ENCODE data around the gene TADA2B.

Gene TADA2B, protein sequence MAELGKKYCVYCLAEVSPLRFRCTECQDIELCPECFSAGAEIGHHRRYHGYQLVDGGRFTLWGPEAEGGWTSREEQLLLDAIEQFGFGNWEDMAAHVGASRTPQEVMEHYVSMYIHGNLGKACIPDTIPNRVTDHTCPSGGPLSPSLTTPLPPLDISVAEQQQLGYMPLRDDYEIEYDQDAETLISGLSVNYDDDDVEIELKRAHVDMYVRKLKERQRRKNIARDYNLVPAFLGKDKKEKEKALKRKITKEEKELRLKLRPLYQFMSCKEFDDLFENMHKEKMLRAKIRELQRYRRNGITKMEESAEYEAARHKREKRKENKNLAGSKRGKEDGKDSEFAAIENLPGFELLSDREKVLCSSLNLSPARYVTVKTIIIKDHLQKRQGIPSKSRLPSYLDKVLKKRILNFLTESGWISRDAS

DNA sequence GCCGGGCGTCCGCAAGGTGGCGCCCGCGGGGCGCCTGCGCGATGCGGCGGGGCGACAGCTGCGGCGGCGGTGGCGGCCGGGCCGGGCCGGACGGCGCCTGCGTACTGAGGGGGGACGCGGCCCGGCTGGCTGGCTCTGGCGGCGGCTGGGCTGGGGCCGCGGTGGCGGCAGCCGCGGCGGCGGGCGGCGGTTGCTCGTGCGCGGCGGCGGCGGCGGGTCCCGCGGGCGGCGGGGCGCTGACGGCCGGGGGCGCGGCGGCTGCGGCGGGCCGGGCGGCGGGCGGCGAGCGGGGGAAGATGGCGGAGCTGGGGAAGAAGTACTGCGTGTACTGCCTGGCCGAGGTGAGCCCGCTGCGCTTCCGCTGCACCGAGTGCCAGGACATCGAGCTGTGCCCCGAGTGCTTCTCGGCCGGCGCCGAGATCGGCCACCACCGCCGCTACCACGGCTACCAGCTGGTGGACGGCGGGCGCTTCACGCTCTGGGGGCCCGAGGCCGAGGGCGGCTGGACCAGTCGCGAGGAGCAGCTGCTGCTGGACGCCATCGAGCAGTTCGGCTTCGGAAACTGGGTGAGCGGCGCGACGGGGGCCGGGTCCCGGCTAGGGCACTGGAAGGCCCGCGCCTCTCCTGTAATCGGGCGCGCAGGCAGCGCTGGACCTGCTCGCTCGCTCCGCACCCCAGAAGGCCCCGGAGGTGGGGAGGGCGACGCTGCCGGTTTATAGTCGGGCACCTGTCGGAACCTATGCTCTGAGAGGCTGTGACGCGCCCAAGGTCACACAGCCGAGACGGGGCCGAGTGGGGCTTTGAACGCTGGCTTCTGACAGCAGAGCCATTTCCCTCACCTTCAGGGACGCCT is at the start of gene TADA2B:
Gene TADA2B, plus strand, starts transcription at position 89 of the 853 bp plus-strand sequence. Its CDS starts 208 bp downstream, at position 297.
- peak; percentile 26 for DNase-seq

DNA sequence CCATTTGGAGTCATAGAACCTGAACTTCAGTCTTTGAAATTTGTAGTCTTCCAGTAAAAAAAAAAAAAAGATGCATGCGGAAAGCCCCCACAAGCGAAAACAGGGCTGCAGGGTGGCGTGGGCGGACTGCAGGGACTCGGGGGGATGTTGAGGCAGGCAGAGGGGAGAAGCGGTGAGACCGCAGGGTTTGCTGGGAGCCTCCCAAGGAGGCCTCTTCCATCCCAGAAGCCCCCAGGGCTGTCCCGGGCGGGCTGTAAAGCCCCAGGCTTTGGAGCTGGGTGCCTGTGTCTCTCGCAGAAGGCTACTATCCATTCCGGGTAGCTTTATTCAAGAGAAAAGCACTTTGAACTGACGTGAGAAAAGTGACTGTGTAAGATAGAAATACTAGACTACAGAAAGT is 46.7 kb upstream of the TADA2B start:
- DNase-seq, result no peak

DNA sequence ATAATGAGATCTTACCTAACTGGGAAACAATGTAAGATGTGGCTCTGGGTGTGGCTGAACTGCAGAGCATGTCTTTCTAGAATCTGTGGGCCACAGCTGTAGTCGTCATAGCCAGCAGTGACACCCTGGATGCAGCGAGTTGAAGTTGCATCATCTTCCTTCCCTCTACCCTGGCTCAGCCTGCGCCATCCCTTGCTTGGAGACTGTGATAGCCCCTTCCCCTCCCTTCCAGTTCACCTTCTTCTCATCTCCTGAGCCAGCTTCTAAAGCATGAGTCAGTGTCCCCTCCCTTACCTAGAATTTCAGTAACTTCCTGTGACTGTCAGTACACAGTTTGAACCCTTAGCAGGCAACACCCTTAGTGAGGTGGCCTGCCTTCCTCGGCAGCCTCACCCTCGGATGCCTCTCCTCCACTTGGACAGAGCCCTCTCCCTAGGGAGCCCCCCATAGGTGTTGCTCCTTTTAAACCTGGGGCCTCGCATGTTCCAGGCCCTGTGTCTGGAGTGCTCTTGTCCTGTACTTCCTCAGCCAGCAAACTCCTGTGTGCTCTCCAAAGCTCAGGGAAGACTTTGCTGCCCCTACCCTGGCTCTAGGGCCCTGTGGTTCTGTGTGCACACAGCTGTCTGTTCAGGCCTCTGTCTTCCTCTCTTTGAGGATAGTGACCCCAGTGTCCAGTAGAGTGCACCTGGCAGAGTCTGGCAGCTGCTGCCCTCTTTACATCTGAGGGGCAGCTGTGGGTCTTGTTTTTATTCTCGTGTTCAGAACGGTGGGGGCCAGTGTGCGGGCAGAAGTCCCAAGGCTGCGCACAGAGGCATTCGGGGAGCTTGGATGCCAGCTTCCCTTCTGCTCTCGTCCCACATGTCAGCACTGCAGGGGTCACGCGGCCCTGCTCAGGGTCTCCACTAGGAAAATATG is 43.7 kb upstream of the TADA2B start:
- DNase-seq, result no peak

DNA sequence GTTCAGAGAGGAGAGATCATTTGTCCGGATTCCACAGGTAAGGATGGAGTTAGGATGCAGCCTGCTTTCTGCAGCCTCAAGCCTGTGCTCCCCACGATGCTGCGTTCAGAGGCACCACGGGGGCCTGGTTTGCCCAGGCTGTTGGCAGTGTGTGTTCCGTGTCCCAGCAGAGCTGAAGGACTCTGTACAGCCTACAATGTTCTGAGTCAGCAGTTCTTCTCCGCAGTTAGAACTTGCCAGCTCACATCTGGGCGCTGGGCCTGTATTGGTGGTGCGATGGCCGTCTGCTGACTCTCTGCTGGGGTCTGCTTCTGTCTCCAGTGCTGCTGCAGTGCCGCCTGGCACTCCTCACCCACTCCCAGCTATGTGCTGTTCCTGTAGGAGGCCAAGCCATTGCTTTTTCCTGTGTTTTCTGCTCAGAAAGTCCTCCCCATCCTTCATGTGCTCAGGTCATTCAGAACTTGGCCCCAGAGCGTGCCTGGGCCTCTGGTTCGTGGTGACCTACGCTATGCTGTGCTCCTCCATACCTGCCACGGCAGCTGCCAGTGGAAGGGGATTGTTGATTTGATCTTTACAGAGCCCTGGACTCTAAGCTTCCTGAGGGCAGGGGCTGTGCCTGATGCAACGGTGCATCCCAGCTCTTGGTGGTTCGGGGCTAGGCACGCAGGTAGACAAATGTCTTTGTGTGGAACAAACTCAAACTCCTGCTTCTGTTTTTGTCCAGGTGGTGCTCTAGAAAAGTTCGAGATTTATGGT is 42.6 kb upstream of the TADA2B start:
- no peak for DNase-seq

DNA sequence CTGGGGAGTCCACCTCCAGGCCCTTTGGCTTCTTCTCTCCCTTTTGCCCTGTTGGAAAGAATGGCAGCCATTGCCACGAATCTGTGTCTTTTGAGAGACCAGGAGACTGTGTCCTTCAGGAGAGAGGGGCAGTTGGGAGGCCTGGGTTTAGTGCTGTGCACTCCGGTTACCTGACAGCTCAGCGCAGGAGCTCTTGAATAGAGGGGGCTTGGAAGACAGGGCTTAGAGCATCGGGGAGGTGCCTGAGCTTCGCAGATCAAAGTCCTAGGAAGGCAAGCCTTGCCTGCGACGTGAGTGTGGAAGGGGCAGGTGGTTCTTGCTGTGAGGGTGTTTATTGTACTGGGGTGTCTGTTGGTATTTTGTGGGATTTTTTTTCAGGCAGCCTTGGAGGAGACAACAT is 41.9 kb upstream of the TADA2B start:
- DNase-seq, result no peak

DNA sequence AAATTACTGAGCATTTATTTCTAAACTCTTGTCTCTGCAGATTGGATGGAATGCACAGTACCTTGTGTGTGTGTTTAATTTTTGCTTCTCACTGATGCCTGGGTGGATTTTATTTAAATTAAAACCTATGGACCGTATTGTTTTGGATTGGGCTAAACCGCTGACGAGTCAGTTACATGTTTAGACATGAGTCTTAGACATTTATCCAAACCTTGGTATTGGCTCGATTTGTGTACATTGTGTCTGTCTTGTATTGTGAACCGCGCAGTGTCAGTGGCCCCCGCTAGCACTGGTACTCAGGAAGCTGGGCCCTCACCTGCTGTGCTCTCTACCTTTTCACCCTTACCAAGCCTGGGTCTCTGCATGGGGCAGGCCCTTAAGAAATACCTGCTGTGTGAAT is 40.8 kb upstream of the TADA2B start:
- no peak for DNase-seq

DNA sequence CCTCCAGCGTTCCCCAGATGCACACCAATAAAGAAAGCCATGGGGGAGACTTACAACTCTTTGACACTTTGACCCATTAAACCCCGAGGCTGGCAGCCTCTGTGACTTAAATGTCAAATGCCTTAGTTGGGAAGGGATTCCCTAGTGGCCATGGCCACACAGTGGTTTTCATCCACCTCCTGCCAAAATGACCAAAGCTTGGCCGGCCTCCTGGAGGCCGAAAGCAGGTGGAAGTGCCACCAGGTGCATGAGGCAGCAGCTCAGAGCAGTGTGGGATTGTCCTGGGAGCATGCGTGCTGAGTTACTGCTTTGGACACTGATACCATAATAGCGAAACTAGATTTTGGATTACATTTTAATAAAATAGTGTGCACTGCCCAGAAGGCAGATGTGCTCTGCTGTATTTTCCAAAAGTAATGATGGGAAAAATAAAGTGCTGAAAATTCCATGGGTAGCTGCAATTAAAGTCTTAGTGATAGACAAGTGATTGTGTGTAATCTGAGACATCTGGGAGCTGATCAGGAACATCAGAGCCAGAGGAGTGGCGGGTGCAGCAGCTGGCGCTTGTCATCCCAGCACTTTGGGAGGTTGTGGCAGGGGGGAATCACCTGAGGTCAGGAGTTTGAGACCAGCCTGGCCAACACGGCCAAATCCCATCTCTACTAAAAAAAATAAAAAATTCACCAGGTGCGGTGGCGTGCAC is 39.8 kb upstream of the TADA2B start:
- no peak for DNase-seq

DNA sequence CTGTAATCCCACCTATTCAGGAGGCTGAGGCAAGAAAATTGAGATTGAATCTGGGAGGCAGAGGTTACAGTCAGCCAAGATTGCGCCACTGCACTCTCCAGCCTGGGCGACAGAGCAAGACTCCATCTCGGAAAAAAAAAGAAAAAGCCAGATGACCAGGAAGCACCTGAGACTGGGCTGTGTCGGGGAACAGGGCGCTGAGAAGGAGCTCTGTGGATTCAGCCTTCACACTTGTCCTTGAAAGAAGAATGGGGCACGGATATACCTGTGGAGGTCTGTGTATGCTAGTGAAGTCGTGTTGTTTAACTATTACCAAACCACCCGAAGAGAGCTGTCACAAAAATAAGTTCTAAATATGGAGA is 39.3 kb upstream of the TADA2B start:
- DNase-seq, result no peak

DNA sequence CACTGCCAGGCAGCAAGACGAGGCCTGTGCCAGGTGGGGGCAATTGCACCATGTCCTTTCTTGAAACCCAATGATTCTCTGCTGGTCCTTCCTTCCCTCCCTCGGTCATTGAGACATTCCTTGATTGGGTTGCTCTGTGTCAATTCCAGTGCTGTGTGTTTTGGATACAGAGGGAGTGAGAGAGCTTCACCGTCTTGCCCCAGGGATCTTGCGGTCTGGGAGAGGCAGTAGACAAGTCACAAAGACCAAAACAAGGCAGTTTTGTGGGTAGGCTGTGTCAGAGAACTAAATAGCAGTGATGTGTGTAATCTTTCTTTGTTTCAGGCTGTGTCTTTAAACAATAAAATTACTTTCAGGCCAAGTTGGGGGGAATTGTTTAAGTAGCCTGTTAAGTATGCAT is 38.8 kb upstream of the TADA2B start:
- no peak for DNase-seq

DNA sequence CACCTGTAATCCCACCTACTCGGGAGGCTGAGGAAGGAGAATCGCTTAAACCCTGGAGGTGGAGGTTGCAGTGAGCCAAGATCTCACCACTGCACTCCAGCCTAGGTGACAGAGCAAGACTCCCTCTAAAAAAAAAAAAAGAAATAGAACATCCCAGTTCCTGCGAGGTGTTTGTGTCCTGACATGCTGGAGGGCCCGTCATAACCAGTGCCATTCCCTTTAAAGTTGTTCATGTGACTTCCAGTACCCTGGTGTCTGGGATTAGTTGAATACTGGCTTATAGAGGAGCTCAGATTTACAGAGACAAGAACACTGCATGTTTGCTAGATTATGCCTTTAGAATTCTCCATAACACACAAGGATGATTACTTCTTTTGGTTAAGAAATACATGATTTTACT is 37.6 kb upstream of the TADA2B start:
- DNase-seq, result no peak

DNA sequence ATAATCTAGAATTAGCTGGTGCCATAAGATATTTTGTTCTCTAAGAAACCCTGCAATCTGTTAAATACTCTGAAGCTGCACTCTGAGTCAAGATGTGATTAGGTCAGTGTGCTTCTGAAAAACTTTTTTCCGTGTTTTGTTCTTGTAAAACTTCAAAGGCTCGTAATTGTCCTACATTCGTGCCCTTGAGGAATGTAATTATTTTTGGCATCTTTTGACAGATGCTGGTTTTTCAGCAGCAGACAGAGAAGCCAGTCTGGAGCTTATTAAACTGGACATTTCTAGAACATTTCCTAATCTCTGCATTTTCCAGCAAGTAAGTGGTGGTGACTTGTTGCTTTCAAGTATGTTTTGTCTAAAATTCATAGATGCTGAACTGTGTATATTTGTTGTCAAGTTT is 36.8 kb upstream of the TADA2B start:
- DNase-seq, result no peak

DNA sequence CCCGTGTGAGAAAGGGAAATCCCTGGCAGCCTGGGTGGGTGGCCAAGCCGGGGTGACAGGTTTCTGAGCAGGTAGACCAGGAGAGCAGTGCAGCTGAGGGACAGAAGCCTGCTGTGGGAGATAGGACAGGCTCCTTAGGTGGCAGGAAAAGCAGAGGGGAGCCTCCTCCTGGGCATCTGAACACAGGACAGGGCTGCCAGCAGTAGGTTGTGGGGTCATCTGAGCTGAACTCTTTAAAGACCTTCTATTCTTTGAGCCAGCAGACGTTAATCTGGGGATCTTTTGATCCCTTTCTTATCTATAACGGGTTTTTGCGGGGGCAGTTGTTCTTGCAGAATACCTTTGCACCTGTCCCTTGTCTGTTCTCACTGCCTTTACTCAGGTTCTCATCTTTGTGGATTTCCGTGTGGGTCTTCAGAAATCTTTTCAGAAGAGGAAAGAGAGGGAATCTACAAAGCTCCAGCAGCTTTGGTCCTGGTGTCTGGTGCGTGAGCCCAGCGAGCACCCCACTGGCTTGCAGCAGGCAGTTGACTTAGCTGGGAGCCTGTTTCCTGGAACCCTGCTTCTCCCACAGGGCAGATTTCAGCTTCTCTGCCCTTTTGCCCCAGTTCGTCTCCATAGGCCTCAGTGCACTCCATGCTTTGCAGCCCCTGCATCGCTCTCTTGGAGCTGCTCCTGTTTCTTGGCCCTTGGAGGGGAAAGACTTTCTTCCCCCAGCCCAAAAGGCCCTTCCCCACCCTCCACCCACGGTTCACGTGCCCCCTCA is 35.8 kb upstream of the TADA2B start:
- DNase-seq, result no peak

DNA sequence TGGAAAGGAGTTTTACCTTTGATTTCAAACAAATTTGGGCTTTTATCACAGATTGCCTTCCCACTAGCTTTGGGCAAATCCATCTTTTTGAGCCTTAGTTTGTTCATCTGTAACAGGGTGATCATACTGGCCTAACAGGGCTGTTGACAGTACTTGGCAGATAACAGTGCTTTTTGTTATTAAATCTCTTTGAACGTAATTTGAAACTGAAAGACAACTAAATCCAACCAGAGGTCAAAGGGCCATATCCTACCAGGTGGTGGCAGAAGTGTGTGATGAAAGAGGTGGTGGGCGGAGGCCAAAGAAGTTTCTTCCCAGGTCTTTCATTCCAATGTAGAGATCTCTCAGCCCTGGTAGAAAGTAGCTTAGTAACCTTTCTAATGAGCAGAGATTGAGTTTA is 35.2 kb upstream of the TADA2B start:
- no peak for DNase-seq

DNA sequence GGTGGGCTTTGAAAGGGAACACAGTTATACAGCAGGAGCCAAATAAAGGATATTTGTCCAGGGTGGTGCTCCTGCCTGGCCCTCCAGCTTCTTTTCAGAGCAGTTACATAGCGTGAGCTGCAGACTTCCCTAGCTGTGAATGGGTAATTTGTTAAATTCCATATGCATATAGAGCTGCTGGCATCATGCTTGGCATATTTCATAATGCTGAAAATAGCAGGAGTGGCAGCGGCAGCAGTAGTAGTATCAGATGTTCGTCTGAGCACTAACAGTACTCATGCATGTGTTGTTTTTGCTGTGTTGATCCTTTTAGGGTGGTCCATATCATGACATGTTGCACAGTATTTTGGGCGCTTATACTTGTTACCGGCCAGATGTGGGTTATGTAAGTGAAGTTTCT is 33.6 kb upstream of the TADA2B start:
- DNase-seq, result no peak

DNA sequence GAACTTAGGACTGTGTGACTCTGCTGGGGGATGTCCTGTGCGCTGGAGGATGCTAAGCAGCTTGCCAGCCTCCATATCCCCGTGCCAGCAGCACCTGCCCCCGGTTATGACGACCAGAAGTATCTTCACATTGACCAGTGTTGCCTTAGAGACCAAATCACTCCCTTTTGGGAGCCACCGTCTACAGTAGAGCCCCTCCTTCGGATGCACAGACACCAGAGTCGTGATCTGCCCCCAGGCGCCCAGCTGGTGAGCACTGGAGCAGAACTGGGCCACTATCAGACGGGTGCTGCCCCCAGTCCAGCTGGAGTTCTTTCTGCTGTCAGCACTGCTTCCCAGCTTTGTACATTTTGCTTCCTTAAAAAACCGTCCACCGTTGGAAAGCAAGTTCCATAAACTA is 30.0 kb upstream of the TADA2B start:
- no peak for DNase-seq

DNA sequence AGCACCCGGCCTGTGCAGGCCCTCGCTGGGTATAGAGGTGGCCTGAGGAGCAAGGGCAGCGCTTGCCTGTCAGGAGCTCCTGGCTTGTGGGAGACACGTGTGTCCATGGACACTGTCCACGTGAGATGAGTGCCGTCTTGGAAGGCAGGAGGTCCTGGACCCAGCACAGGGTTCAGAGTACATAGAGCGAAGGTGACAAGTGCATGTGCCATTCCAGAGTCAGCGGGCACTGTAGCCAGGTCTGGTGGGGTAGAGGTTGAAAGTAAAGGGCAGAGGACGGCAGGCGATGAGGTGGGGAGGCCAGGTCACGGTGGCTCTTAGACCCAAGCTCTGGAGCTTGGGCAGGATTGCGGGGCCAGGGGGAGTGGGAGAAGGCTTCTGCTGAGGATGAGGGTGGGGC is 28.4 kb upstream of the TADA2B start:
- DNase-seq, result no peak

DNA sequence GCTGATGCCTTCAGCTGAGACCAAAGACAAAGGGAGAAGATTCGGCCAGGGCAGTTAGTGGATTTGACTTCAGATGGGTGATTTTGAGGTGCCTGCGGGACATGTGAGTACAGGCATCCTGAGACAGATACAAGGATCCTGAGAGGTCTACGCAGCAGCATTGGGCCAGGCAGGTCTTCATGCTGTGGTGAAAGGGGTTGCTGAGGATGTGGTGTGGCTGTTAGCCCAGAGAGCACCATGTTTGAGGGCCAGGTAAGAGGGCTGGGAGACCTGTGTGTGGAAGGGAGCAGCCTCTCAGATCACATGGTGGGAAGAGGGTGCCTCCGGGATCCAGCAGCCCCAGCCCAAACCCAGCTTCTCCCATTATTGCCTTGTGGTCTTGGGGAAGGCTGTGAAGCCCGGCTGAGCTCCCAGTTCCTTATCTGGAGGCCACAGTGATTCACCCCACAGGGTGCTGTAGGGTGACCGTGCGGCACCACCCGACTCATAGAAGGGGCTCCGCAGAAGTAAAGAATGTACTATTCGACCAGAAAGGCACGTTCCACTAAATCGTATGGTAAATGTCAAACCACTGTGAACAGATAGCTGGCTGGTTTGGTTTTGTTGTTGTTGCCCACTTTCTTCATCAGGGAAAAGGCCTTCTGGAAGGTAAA is 27.7 kb upstream of the TADA2B start:
- DNase-seq, result no peak

DNA sequence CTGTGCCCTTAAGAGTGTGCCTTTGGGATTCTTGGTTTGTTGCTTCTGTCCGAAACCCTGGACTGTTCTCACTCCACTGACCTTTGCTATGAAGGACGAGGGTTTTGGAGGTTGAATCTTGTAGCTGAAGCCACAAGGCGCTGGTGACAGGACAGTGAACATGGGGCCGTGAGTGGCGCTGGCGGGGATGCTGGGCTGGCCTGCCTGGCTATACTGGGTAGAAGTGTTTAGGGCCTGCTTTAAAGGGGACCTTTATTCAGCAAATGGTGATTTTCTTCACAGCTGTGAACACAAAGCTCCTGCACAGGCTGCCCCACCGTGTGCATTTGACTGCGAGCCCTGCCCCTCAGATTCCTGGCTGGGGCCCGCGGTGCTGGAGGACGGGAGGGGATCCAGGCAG is 27.1 kb upstream of the TADA2B start:
- no peak for DNase-seq

DNA sequence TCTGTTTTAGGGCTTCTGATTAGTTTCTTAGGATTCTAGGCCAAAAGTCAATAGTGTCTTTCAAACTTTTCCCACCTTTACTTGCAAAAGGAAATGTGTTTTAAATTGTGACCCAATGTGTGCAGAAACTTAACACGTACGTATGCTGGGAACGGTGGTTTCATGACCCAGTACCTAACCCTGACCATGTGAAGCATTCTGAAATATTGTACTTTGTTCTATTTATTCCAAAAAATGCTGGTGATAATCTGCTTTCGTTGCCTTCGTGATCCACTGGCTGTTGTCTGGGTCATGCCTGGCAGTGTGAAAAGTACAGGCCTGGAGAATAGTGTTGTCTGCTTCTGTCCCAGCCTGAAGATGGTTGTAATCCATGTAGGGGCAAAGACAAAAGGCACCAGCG is 26.7 kb upstream of the TADA2B start:
- DNase-seq, result no peak

DNA sequence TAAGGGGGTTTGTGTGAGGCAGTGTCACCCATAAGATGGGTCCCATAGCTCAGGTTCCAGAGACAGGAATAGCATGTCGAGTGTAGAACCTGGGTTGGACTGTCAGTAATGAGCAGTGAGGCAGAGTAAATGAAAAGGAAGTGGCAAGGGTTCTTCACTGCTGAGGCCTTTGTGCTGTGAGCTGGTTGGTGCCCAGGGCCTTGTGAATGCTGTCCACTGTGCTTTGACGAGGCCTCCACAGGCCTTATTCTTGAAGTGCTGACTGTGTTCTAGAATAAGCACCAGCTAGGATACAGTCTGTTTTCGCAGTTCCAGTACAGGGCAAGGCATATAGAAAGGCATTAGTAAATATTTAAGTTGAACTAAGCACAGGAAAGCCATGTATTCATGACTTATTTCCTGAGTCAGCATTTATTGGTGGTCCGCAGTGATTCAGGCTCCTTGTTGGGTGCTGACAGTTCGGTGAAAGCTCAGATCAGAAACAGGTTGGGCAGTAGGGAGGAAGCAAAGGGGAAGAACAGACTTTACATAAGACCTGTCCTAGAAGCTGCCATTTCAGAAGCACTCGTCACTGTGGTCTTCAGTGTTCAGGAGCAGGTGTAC is 25.6 kb upstream of the TADA2B start:
- DNase-seq, result no peak

All from activated T-cell treated with anti-CD3 and anti-CD28 coated beads for 4 hours (primary cell).